Thoracic aorta (tissue), 2 donors: Measurements from ENCODE around the gene HOXA6. TPM values are rescaled to one million over a fixed set of nuclear protein-coding genes. Genes with fewer than 3 reads are reported as not detected.
A peak's percentile ranks its signal among the peaks of the same experiment; 100 is the strongest.

Source experiments
- ATAC-seq: fragments of 150-250 bp; one replicate; pipeline ENCODE4 v1.8.0; 2017; ENCODE audit warnings: low read depth; ENCODE audit not compliant: insufficient number of reproducible peaks, low FRiP score
- DNase-seq: peaks from one replicate; pipeline ENCODE4 v3.0.0-alpha.2; 2020; ENCODE audit warnings: low spot score
- H3K27ac ChIP-seq, 2 donors: fragments of 200-600 bp; sonication (generic); 1 replicate in 1 of 2; 2 replicates in 1 of 2; pipeline ENCODE4 v1.5.1; 2016; ENCODE audit warnings: mild to moderate bottlenecking in 2 of 2, moderate library complexity in 2 of 2
- H3K27me3 ChIP-seq: fragments of 200-600 bp; sonication (generic); replicated peaks from 2 replicates; pipeline ENCODE4 v1.6.0; 2016; ENCODE audit warnings: mild to moderate bottlenecking; ENCODE audit not compliant: insufficient read depth
- H3K36me3 ChIP-seq: fragments of 200-600 bp; sonication (generic); one replicate; pipeline ENCODE4 v1.5.1; 2016
- H3K4me1 ChIP-seq, 2 donors: fragments of 200-600 bp; sonication (generic); 1 replicate in 1 of 2; 2 replicates in 1 of 2; pipeline versions ENCODE4 v1.5.1 to v1.6.0; 2016; ENCODE audit warnings: low read depth in 2 of 2, mild to moderate bottlenecking in 1 of 2; ENCODE audit not compliant: control insufficient read depth in 1 of 2
- H3K4me3 ChIP-seq: fragments of 200-600 bp; sonication (generic); 2 replicates; pipeline ENCODE4 v1.5.1; 2016; ENCODE audit warnings: mild to moderate bottlenecking
- H3K9me3 ChIP-seq: fragments of 200-600 bp; sonication (generic); 2 replicates; pipeline ENCODE4 v1.5.1; 2016
- total RNA-seq, 2 donors: library from RNA; depleted of rRNA; stranded (reverse); fragments of >200 nt; gene quantifications; one replicate each; pipeline versions ENCODE4 v1.1.0 to v1.2.3, GENCODE V29; 2016
- TF ChIP-seq, protein P1 (sequence below): fragments of 200-600 bp; sonication (generic); IDR thresholded peaks from one replicate; pipeline ENCODE4 v1.5.1; 2019; ENCODE audit warnings: antibody characterized with exemption

Gene HOXA6
- total RNA-seq, 2 donors from 2014 or later, result not detected

DNA sequence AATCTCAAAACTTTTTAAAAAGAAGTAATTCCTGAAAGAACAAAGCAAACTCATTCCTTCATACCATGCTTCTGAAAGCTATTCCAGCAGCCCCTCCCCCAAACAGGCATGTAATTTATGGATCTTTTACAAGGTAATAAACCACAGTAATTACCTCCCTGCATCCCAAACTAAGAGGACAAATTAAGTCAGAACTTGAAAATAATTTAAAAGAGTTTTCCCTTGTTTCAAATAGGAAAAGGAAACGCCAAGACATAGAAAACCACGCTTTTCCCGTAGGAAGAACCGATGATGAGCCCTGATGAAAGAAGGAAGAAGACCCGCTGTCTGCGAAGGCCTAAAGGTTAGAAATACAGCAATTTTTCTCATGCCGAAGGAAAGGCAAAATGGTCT is 25.9 kb downstream of the HOXA6 start:
- Histone ChIP-seq H3K36me3 (no peaks in the 10 kb centered on the region), H3K4me3 (peak overlapping the region; percentile 99), H3K9me3 (no peaks in the 10 kb centered on the region), H3K27me3 (no peaks in the 10 kb centered on the region), H3K27ac (peak overlapping the region; percentile 96 to 99), H3K4me1 (peaks cover 3 to 66% of the 10 kb centered on the region in 2 donors)
- DNase-seq (no peak), ATAC-seq (no peak)
- TF ChIP-seq, protein P1, sequence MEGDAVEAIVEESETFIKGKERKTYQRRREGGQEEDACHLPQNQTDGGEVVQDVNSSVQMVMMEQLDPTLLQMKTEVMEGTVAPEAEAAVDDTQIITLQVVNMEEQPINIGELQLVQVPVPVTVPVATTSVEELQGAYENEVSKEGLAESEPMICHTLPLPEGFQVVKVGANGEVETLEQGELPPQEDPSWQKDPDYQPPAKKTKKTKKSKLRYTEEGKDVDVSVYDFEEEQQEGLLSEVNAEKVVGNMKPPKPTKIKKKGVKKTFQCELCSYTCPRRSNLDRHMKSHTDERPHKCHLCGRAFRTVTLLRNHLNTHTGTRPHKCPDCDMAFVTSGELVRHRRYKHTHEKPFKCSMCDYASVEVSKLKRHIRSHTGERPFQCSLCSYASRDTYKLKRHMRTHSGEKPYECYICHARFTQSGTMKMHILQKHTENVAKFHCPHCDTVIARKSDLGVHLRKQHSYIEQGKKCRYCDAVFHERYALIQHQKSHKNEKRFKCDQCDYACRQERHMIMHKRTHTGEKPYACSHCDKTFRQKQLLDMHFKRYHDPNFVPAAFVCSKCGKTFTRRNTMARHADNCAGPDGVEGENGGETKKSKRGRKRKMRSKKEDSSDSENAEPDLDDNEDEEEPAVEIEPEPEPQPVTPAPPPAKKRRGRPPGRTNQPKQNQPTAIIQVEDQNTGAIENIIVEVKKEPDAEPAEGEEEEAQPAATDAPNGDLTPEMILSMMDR, result no peak

DNA sequence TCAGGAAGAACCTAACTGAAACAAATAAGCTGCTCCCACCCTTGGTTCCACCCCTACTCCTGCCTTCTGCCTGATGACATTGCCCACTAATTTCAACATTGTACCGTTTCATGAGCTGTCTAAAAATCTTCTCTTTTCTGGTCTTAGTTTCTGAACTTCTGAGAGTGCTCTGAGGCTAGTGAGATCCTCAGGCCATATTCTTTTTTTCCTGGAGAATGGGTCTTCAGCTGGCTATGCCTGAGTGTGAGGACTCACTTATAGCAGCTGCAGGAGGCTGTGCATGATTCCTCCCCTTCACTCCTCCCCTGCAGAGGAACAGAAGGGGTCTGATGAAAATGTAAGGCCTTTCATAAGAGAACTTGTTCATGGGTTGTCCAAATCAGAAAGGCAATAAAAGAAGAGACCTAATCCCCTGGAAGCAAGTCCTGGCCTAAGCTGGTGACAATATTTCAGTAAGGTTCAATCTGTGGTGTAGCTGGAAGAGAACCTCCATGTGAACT is 28.1 kb downstream of the HOXA6 start:
- no peak for ATAC-seq
- H3K9me3 ChIP-seq, result no peaks in the 10 kb centered on the region
- DNase-seq, result no peak
- peak overlapping the region; percentile 99 for H3K4me3 ChIP-seq
- TF ChIP-seq, protein P1, result no peak
- peaks cover 3 to 44% of the 10 kb centered on the region in 2 donors for H3K4me1 ChIP-seq
- H3K36me3 ChIP-seq, result no peaks in the 10 kb centered on the region
- H3K27me3 ChIP-seq, result no peaks in the 10 kb centered on the region
- peak overlapping the region; percentile 96 to 99 for H3K27ac ChIP-seq

DNA sequence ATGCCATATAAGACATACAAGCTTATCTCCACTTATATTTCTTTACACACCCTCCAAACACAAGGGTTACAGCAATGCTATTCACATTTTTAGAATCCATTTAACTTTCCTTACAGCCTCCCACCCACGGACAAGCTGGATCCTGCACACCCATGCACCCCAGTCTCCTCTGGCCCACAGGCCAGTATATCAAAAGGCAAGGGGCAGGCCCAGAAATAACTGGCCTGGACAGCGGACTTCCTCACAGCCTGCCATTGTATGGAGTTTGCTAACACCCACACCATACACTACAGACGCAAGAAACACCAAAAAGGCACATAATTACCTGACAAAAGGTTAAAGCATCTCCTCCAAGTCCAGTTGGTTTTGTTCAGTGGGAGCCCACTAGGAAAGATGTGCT is 29.0 kb downstream of the HOXA6 start:
- no peaks in the 10 kb centered on the region for H3K27me3 ChIP-seq
- no peak for DNase-seq
- no peaks in the 10 kb centered on the region for H3K9me3 ChIP-seq
- H3K4me1 ChIP-seq, result peaks cover 3 to 42% of the 10 kb centered on the region in 2 donors
- H3K27ac ChIP-seq, result peak overlapping the region; percentile 96 to 99
- TF ChIP-seq, protein P1, result no peak
- H3K4me3 ChIP-seq, result peak overlapping the region; percentile 99
- no peak for ATAC-seq
- no peaks in the 10 kb centered on the region for H3K36me3 ChIP-seq

DNA sequence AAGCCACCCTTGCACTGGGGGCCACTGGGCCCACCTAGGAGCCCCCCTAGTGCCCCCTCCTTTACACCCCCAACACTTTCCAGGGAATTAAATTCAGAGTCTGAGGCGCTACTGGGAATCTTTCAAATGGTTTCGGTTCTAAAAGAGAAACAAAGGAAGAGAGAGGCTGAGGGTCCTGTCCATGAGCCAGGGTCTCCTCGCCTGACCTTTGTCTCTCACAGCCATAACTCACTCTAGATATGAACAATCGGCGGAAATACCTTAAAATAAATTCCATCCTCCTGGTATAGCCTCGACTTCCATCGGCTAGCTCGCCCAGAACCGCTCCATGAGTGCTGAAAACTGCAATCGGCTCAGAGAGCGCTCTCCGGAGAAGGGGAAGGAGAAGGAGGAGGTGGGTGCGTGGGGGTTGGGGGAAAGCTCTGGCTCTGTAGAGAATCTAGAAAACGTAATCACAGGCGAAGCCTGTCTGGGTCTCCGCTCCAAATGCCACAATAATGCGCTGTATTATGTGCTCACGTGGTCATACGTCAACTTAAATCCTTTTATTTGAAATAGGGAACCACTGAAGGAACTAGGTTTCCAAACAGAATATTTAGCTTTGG is 29.6 kb downstream of the HOXA6 start:
- peaks cover 3 to 37% of the 10 kb centered on the region in 2 donors for H3K4me1 ChIP-seq
- H3K27ac ChIP-seq, result peak overlapping the region; percentile 96 to 99
- H3K36me3 ChIP-seq, result no peaks in the 10 kb centered on the region
- no peak for ATAC-seq
- DNase-seq, result no peak
- no peaks in the 10 kb centered on the region for H3K27me3 ChIP-seq
- TF ChIP-seq, protein P1, result no peak
- no peaks in the 10 kb centered on the region for H3K9me3 ChIP-seq
- H3K4me3 ChIP-seq, result peak overlapping the region; percentile 99

DNA sequence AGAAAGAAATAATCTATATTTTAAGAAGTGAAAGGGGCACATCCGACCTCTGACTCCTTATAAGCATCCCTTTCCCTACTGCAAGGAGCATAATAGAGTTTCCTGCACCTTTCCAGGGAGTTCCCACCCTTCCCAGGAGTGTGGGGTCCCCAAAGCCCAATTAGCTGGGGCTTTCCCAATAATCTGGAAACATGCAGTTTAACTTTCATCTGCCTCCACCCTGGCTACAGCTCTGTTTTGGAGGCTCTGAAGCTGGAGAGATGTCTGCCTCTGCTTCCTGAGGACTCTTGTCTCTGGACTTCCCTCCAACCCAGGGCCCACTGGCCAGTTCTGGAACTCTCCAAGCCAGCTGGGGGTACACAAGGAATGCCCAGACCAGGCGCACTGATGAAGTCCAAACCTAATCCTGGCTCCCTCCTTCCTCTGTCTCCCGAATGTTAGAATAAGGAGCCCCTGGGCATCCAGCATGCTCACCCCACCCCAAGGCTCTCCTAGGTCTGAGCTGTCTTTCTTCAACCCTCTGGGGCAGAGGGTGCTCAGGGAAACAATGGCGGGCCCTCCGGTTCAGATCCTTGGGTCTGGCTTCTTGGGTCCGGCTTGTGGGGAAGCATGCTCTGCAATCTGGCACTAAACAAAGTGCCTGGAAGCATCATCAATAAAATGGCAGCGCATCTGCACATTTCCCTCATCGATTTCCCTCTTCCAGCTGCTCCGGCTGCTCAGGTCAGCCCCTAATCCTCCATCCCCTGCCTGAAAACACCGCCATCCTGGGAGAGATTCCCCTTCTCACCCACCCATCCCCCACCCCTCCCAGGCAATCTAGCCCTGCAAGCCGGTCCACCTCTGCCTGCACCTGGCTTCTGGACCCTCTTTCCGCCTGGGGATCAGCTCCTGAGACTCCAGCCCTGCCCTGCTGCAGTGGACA is 30.4 kb downstream of the HOXA6 start:
- peak overlapping the region; percentile 99 for H3K4me3 ChIP-seq
- H3K9me3 ChIP-seq, result no peaks in the 10 kb centered on the region
- peak overlapping the region; percentile 96 to 99 for H3K27ac ChIP-seq
- H3K27me3 ChIP-seq, result no peaks in the 10 kb centered on the region
- ATAC-seq (no peak), DNase-seq (no peak)
- TF ChIP-seq, protein P1, result no peak
- H3K36me3 ChIP-seq, result no peaks in the 10 kb centered on the region
- H3K4me1 ChIP-seq, result peaks cover 5 to 38% of the 10 kb centered on the region in 2 donors
